Suprapubic skin (tissue), 4 donors: ENCODE measurements around the gene PCDHA8.

Experiments used
- EP300 ChIP-seq: sonication (generic); formaldehyde crosslinking; IDR thresholded peaks from one replicate; pipeline ENCODE4 v1.6.1; 2017; ENCODE audit warnings: antibody characterized with exemption
- POLR2A ChIP-seq, 2 donors: fragments of 450-650 bp; IDR thresholded peaks; one replicate each; pipeline ENCODE4 v1.6.1; 2017; ENCODE audit warnings: antibody characterized with exemption in 2 of 2, mild to moderate bottlenecking in 2 of 2, moderate library complexity in 2 of 2
- POLR2AphosphoS5 ChIP-seq, 3 donors: sonication (generic); formaldehyde crosslinking; IDR thresholded peaks; one replicate each; pipeline ENCODE4 v1.6.1; 2017; ENCODE audit warnings: antibody characterized with exemption in 3 of 3
- TF ChIP-seq, protein P1 (sequence below), 2 donors: fragments of 200-600 bp in 1 of 2; fragments of 450-650 bp in 1 of 2; sonication (generic) in 1 of 2; IDR thresholded peaks; one replicate each; pipeline ENCODE4 v1.5.1; 2016 to 2019; ENCODE audit warnings: antibody characterized with exemption in 2 of 2, mild to moderate bottlenecking in 1 of 2, moderate library complexity in 1 of 2

GRCh38 chr5:140795259-140795641 is 45.7 kb upstream of the PCDHA8 start:
- TF ChIP-seq, protein P1, sequence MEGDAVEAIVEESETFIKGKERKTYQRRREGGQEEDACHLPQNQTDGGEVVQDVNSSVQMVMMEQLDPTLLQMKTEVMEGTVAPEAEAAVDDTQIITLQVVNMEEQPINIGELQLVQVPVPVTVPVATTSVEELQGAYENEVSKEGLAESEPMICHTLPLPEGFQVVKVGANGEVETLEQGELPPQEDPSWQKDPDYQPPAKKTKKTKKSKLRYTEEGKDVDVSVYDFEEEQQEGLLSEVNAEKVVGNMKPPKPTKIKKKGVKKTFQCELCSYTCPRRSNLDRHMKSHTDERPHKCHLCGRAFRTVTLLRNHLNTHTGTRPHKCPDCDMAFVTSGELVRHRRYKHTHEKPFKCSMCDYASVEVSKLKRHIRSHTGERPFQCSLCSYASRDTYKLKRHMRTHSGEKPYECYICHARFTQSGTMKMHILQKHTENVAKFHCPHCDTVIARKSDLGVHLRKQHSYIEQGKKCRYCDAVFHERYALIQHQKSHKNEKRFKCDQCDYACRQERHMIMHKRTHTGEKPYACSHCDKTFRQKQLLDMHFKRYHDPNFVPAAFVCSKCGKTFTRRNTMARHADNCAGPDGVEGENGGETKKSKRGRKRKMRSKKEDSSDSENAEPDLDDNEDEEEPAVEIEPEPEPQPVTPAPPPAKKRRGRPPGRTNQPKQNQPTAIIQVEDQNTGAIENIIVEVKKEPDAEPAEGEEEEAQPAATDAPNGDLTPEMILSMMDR (IDR thresholded peaks at IDR 0.05) = no peak
- TF ChIP-seq POLR2A (IDR thresholded peaks at IDR 0.05) (no peak), POLR2AphosphoS5 (IDR thresholded peaks at IDR 0.05) (no peak), EP300 (no peak)
